GM18868 (cell line): Measurements from ENCODE around the gene RHBDL3.
"Not testable (repeated sequence)": the region's sequence is repeated elsewhere in the genome, so short reads cannot be mapped to it uniquely, and the experiment has no call there.

Source experiments
- ATAC-seq: cut with Tn5 transposase; IDR thresholded peaks from one replicate; pipeline ENCODE4 v1.9.1; 2021; ENCODE audit warnings: mild to moderate bottlenecking, moderate library complexity; ENCODE audit not compliant: unreplicated experiment

The RHBDL3 gene, protein sequence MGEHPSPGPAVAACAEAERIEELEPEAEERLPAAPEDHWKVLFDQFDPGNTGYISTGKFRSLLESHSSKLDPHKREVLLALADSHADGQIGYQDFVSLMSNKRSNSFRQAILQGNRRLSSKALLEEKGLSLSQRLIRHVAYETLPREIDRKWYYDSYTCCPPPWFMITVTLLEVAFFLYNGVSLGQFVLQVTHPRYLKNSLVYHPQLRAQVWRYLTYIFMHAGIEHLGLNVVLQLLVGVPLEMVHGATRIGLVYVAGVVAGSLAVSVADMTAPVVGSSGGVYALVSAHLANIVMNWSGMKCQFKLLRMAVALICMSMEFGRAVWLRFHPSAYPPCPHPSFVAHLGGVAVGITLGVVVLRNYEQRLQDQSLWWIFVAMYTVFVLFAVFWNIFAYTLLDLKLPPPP

GRCh38 chr17:32265192-32265923, at the start of gene RHBDL3:
Gene RHBDL3, plus strand, starts transcription at chr17:32265832. Its CDS starts 358 bp downstream, at chr17:32266190.
- ATAC-seq, result no peak

GRCh38 chr17:32222621-32223020, 43.0 kb upstream of the RHBDL3 start:
- ATAC-seq, result no peak

- no peak for ATAC-seq
These were observed 41.9 kb upstream of the RHBDL3 start for GRCh38 chr17:32223703-32224102.

- ATAC-seq, result no peak
These were observed 38.7 kb upstream of the RHBDL3 start for GRCh38 chr17:32226886-32227285.

GRCh38 chr17:32227910-32228309, 37.7 kb upstream of the RHBDL3 start:
- ATAC-seq, result no peak

DNA sequence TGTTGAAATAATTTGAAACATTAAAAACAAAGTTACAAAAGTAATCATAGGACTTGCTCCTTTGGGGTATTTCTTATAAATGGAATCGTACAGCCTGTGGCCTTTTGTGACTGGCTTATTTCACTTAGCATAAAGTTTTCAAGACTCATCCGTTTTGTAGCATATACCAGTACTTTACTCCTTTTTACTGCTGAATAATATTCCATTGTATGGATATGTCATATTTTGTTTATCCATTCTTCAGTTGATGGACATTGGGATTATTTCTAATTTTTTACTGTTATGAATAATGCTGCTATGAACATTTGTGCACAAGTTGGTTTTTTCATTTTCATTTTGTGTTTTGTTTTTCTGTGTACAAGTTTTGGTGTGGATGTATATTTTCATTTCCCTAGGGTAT, 30.0 kb upstream of the RHBDL3 start:
- ATAC-seq, result no peak

- ATAC-seq, result no peak
These were observed 26.2 kb upstream of the RHBDL3 start for GRCh38 chr17:32239456-32239855.

DNA sequence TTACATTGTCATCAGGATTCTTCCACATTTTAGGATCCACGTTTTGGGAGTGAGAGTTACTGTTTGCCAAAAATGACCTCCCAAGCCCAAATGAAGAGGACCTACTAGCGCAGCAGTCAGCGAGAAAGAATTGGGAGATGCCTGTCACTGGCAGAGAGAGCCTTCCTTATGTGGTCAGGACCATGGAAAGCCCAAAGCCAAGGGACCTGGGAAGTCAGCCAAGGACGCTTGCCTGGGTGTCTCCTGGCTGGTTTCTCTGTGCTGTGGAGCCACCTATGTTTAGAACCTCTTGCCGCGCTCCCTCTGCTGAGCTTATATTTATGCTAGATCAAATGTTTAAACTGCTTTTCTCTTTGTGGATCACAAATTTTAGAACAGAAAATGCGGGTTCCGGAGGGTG, 24.9 kb upstream of the RHBDL3 start:
- ATAC-seq, result no peak

DNA sequence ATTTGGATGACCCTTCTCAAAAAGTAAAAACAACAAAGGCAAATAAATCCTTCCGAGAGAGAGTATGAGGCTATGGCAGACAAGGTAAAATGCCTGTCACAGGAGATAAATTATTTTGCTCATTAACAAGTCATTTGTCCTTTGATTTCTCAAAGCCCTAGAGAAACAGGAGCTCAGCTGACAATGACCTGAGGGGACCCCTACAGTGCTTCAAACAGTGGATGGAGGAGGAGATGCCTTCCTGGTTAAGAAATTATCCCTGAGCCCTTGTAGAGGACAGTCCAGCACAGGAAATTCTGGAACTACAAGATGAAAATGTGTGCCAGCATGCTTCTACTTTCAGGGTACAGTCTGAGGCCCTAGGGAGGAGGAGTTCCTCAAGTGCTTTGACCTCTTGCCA, 24.0 kb upstream of the RHBDL3 start:
- ATAC-seq, result no peak

DNA sequence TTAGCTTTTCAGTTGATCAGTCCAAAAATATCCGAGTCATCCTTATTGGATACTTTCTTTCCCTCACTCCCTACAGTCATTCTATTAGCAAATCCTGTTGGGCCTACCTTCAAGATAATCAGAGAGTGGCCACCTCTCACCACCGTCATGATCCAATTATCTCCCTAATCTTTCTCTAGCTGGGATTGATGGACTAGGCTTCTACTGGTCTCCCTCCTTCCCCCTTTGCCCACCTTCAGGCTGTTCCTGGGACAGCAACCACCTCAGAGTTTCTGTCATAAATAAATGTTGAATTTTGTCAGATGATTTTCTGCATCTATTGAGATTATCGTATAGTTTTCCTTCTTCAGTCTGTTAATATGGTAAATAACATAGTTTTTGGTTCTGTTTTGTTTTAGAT, 16.2 kb upstream of the RHBDL3 start:
- no peak for ATAC-seq

DNA sequence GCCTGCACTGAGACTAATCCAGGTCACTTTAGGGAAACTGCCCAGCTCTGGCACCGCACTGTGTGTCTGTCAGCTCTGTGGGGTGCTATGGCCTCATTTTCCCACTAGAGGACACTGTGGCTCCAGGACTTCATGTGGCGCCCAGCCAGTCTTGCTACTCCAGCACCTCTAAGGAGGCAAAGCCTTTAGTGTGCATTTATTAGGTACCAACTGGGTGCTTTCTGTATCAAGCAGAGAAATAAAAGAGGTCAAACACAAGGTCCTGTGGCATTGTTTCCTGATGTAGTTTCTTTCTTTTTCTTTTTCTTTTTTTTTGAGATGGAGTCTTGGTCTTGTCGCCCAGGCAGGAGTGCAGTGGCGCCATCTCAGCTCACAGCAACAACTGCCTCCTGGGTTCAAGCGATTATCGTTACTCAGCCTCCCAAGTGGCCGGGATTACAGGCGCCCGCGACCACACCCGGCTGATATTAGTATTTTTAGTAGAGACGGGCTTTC, 12.5 kb upstream of the RHBDL3 start:
- ATAC-seq, result no peak

- no peak for ATAC-seq
These were observed 9.5 kb upstream of the RHBDL3 start for GRCh38 chr17:32256012-32256700.

DNA sequence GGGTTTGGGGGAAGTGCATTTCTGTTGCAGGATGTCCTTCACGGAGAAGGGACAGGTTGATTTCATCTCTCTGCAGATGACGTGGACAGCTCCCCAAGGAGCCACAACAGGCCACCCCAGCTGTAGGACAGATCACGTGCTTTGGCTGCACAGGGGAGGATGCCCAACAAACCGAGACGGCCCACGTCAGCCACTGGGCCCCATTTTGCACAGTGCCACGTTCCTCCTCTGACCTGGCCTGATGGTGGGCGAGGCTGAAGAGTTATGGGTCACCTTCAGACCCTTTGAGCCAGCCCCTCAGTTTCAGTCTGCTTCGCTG, 9.0 kb upstream of the RHBDL3 start:
- no peak for ATAC-seq

- ATAC-seq, result no peak
These were observed 7.1 kb upstream of the RHBDL3 start for GRCh38 chr17:32258383-32259140.

DNA sequence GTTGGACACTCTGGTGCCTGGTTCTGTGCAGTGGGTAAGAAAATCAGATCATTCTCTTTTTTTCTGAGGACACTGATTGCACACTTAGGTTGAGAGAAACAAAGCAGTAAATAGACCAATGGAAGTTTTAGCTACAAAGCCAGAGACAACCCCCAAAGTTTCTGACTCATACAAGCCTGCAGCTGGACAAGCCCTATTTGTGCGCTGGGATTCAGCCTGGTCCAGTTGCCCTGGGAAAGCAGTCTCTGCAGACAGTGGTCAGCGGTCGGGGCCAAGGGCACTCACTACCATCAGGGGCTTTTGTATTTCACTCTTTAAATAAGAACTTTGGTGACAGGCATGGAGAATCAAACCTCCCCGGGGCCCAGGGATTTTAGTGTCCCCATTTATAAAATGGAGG, 6.0 kb upstream of the RHBDL3 start:
- ATAC-seq, result no peak

- no peak for ATAC-seq
These were observed 4.3 kb upstream of the RHBDL3 start for GRCh38 chr17:32261417-32261736.

DNA sequence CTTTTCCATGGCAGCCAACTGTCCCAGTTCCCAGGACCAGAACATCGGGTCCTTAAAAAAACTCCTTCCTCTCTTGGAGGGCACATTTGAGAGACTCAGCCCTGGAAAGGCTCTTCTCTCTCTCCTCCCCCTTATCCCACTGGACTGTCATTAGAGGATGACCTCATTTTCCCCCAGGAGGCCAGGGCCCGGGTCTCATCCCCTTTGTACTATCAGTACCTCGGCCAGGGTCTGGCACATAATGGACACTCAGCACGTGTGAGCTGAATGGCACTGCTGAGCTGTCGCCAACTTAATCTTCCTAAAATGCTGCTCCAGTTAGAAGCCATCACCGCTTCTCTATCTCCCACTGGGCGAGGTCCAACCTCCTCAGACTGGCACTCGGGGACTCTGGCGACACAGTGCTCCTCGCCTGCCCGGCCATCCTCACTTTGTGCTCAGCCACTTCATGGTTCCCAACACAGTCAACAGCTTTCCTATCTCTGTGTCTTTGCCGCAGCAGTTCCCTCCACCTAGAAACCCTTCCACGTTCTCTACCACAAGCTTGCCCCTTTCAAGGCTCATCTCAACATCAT, 3.6 kb upstream of the RHBDL3 start:
- no peak for ATAC-seq

DNA sequence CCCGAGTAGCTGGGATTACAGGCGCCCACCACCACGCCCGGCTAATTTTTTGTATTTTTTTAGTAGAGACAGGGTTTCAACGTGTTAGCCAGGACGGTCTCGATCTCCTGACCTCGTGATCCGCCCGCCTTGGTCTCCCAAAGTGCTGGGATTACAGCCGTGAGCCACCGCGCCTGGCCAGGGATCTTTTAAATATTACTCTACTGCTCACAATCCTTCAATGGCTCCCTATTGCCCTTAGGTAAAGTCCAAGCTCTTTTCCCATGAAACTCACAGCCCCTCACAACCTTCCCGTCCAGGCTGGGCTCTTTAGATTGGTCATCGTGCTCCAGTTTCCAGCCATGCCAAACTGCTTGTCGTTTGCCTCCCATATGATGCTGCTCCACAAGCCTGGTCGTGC, 2.1 kb upstream of the RHBDL3 start:
- not testable (repeated sequence) for ATAC-seq

DNA sequence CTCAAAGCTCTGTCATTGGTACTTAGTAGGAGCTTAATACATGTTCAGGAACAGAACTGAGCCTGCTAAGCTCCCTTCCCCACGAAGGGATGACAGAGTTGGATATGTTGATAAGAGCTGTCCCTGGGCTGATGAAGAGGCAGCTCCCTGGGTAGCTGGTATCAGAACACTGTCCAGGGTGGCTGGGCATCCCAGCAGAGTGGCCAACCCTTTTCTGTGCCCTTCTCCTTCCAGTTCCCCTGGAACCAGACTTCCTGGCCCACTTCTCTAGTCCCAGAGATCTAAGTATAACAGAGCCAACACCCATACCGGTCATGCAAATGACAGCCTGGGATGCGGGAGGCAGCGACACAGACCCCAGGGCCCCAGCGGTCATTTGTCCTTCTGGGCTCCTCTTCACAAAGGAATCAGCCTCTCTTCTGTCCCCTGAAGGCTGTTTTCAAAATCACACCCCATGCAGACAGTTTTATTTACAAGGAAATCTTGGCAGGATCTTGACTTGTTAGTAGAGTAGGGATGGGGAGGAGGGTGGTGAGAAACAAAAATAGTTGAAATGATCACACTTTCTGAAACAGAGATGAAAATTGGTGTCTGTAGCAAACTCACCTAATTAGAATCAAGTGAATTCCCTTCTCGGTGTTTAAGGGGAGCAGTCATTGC, 1.4 kb upstream of the RHBDL3 start:
- no peak for ATAC-seq

DNA sequence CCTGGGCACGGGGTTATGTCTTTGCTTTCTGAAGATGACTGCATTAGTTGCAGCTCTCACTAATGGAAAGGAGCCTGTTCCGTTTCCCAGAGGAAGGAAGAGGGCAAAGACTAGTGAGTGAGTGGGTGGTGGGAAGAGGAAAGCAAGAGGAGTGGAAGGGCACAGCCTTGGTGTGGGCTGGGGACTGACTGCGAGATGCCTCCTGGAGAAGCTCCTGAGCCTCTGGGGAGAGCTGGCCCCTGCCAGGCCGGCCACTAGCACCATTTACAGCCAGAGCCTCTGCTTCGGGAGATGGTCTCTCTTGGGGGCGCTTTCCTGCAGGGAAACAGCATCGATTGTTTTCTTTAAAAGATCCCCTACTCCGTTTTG, 825 bp upstream of the RHBDL3 start:
- no peak for ATAC-seq

- no peak for ATAC-seq
These were observed 388 bp downstream of the RHBDL3 start for GRCh38 chr17:32266051-32266388.
